ENCODE data around the gene AFMID. TPM values are rescaled to one million over a fixed set of nuclear protein-coding genes. Genes with fewer than 3 reads are reported as not detected.

The AFMID gene
- total and polyA plus RNA-seq, 2 experiments from 2014 or later = 23.6 to 85.8 TPM

DNA sequence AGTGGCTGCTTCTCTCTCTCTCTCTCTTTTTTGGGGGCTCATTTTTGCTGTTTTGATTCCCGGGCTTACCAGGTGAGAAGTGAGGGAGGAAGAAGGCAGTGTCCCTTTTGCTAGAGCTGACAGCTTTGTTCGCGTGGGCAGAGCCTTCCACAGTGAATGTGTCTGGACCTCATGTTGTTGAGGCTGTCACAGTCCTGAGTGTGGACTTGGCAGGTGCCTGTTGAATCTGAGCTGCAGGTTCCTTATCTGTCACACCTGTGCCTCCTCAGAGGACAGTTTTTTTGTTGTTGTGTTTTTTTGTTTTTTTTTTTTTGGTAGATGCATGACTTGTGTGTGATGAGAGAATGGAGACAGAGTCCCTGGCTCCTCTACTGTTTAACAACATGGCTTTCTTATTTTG, 36.6 kb downstream of the AFMID start:
- H3K9me3 ChIP-seq (ENCODE audit: low read depth) = no peaks in the 10 kb centered on the region
- H3K27ac ChIP-seq = no peak overlapping the region
- no peak overlapping the region for H3K4me3 ChIP-seq
- H3K27me3 ChIP-seq = peaks cover 6% of the 10 kb centered on the region
- no peak for DNase-seq (ENCODE audit: low read depth in 1 of 2, low spot score in 1 of 2)
- H3K36me3 ChIP-seq = no peaks in the 10 kb centered on the region
- TF ChIP-seq, protein P1, sequence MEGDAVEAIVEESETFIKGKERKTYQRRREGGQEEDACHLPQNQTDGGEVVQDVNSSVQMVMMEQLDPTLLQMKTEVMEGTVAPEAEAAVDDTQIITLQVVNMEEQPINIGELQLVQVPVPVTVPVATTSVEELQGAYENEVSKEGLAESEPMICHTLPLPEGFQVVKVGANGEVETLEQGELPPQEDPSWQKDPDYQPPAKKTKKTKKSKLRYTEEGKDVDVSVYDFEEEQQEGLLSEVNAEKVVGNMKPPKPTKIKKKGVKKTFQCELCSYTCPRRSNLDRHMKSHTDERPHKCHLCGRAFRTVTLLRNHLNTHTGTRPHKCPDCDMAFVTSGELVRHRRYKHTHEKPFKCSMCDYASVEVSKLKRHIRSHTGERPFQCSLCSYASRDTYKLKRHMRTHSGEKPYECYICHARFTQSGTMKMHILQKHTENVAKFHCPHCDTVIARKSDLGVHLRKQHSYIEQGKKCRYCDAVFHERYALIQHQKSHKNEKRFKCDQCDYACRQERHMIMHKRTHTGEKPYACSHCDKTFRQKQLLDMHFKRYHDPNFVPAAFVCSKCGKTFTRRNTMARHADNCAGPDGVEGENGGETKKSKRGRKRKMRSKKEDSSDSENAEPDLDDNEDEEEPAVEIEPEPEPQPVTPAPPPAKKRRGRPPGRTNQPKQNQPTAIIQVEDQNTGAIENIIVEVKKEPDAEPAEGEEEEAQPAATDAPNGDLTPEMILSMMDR (IDR thresholded peaks at IDR 0.05; ENCODE audit: low read depth, low read length) = no peak
- peaks cover 5% of the 10 kb centered on the region for H3K4me1 ChIP-seq (ENCODE audit: low read depth)

DNA sequence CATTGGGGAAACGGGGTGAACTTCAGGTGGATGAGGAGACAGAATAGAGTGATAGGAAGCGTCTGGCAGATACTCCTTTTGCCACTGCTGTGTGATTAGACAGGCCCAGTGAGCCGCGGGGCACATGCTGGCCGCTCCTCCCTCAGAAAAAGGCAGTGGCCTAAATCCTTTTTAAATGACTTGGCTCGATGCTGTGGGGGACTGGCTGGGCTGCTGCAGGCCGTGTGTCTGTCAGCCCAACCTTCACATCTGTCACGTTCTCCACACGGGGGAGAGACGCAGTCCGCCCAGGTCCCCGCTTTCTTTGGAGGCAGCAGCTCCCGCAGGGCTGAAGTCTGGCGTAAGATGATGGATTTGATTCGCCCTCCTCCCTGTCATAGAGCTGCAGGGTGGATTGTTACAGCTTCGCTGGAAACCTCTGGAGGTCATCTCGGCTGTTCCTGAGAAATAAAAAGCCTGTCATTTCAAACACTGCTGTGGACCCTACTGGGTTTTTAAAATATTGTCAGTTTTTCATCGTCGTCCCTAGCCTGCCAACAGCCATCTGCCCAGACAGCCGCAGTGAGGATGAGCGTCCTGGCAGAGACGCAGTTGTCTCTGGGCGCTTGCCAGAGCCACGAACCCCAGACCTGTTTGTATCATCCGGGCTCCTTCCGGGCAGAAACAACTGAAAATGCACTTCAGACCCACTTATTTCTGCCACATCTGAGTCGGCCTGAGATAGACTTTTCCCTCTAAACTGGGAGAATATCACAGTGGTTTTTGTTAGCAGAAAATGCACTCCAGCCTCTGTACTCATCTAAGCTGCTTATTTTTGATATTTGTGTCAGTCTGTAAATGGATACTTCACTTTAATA, 37.3 kb downstream of the AFMID start:
- TF ChIP-seq, protein P1 (IDR thresholded peaks at IDR 0.05; ENCODE audit: low read depth, low read length) = no peak
- Histone ChIP-seq H3K27me3 (peaks cover 7% of the 10 kb centered on the region), H3K27ac (no peak overlapping the region), H3K9me3 (ENCODE audit: low read depth) (no peaks in the 10 kb centered on the region), H3K36me3 (no peaks in the 10 kb centered on the region), H3K4me1 (ENCODE audit: low read depth) (peaks cover 2% of the 10 kb centered on the region), H3K4me3 (no peak overlapping the region)
- no peak for DNase-seq (ENCODE audit: low read depth in 1 of 2, low spot score in 1 of 2)

DNA sequence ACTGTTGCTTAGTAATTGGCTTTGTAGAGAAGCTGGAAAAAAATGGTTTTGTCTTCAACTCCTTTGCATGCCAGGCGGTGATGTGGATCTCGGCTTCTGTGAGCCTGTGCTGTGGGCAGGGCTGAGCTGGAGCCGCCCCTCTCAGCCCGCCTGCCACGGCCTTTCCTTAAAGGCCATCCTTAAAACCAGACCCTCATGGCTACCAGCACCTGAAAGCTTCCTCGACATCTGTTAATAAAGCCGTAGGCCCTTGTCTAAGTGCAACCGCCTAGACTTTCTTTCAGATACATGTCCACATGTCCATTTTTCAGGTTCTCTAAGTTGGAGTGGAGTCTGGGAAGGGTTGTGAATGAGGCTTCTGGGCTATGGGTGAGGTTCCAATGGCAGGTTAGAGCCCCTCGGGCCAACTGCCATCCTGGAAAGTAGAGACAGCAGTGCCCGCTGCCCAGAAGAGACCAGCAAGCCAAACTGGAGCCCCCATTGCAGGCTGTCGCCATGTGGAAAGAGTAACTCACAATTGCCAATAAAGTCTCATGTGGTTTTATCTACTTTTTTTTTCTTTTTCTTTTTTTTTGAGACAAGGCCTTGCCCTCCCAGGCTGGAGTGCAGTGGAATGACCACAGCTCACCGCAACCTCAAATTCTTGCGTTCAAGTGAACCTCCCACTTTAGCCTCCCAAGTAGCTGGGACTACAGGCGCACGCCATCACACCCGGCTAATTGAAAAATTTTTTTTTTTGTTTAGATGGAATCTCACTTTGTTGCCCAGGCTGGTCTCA, 38.1 kb downstream of the AFMID start:
- no peaks in the 10 kb centered on the region for H3K4me1 ChIP-seq (ENCODE audit: low read depth)
- H3K9me3 ChIP-seq (ENCODE audit: low read depth) = no peaks in the 10 kb centered on the region
- H3K27me3 ChIP-seq = peaks cover 15% of the 10 kb centered on the region
- no peak overlapping the region for H3K27ac ChIP-seq
- H3K36me3 ChIP-seq = no peaks in the 10 kb centered on the region
- TF ChIP-seq, protein P1 (IDR thresholded peaks at IDR 0.05; ENCODE audit: low read depth, low read length) = no peak
- DNase-seq (ENCODE audit: low read depth in 1 of 2, low spot score in 1 of 2) = no peak
- no peak overlapping the region for H3K4me3 ChIP-seq

DNA sequence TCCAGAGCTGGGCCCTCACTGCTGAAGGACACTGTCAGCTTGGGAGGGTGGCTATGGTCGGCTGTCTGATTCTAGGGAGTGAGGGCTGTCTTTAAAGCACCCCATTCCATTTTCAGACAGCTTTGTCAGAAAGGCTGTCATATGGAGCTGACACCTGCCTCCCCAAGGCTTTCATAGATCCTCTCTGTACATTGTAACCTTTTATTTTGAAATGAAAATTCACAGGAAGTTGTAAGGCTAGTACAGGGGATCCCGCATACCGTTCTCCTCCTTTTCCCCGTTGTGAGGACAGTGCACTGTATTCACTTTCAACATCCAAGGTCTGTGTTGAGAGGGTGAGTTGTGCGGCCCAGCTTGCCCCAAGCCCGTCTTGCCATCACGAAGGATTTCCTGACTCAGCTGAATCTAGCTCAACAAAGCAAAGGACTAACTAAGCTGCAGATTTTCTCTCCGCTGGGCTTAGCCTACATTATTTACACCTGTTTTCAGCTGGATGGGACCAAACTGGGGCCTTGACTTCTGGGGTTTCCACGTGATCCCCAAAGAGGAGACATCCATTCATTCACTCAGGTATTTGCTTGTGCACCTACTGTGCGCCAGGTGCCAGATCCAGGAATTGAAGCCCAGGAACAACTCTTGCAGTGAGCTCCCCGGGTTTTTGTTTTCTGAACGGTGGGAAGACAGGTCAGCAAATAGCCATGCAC, 39.0 kb downstream of the AFMID start:
- Histone ChIP-seq H3K27me3 (peaks cover 25% of the 10 kb centered on the region), H3K36me3 (no peaks in the 10 kb centered on the region), H3K27ac (no peak overlapping the region), H3K4me3 (no peak overlapping the region), H3K4me1 (ENCODE audit: low read depth) (no peaks in the 10 kb centered on the region), H3K9me3 (ENCODE audit: low read depth) (no peaks in the 10 kb centered on the region)
- no peak for DNase-seq (ENCODE audit: low read depth in 1 of 2, low spot score in 1 of 2)
- TF ChIP-seq, protein P1 (IDR thresholded peaks at IDR 0.05; ENCODE audit: low read depth, low read length) = no peak

DNA sequence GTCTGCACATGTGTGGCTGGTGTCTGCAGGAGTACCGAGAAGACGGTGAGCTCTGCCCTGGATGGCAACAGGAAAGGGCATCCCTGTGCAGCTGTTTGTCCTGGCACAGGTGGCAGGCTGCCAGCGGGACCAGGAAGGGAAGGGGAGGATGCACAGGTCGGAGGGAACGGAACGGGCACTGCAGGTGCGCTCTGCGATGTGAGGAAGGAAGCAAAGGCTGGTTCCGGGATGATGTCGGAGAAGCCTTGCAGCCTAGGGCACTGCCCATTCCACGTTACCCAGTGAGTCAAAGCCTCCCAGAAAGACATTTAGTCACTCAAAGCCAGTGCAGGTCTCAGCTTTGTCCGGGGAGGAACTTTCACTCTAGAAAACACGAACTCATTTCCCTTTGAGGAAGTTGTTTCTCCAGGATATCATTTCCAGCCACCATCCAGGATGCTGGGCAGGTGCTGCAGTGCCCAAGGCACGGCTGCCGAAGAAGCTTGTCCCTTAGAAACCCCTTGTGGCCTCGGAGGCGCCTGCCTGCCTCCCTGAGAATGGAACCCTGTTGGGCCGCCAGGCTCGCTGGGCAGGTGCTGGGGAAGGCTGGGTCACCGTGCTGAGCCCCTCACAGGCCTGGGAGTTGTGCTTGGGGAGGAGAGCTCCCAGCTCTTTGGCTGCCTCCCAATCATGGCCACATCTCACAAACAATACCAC, 39.7 kb downstream of the AFMID start:
- Histone ChIP-seq H3K36me3 (no peaks in the 10 kb centered on the region), H3K9me3 (ENCODE audit: low read depth) (no peaks in the 10 kb centered on the region), H3K4me1 (ENCODE audit: low read depth) (no peaks in the 10 kb centered on the region), H3K27me3 (peaks cover 32% of the 10 kb centered on the region), H3K4me3 (no peak overlapping the region), H3K27ac (no peak overlapping the region)
- TF ChIP-seq, protein P1 (IDR thresholded peaks at IDR 0.05; ENCODE audit: low read depth, low read length) = no peak
- DNase-seq (ENCODE audit: low read depth in 1 of 2, low spot score in 1 of 2) = no peak

Measured in cardiac muscle cell (in vitro differentiated cells and primary cell).